ENCODE results near the gene TXLNA. TPM values are rescaled to one million over a fixed set of nuclear protein-coding genes. Genes with fewer than 3 reads are reported as not detected.

Gene TXLNA
- total RNA-seq, 4 donors from 2014 or later: 41.9 to 80.8 (median 49.0) TPM

DNA sequence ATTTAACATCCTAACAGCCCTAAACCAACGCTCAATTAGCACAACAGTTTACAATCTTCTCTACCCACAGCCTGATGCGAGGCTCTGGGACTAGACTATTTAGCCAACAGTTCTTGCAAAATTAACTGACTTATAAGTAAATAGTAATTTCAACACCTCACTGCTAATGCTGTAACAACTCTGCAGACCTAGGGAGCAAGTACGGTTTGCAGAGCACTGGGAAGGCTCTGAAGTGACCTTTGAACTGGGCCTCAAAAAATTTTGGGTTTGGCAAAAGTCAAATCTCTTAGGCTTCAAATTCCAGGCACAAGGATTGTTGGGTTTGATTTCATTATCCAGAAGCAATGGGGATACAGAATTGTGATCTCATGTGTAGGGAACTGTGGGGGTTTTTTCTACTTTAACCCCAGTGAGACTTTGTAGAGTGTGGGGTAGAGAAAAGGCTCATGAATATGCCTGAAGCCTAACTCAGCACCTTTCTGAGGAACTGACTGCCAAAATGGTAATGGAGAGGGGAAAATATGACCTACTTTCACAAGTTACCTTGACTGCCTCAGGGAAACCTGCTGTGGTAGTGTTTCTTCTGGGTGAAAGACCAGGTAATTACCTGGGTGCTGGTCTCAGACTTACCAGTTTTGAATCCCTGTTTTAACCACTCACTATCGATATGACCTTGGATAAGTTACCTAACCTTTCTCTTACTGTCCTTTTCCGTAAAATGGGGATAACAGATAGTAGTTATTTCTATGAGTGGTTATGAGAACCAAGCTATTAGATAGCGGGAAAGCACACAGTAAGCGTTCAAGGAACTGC is 889 bp upstream of the TXLNA start:
- TF ChIP-seq, protein P1, sequence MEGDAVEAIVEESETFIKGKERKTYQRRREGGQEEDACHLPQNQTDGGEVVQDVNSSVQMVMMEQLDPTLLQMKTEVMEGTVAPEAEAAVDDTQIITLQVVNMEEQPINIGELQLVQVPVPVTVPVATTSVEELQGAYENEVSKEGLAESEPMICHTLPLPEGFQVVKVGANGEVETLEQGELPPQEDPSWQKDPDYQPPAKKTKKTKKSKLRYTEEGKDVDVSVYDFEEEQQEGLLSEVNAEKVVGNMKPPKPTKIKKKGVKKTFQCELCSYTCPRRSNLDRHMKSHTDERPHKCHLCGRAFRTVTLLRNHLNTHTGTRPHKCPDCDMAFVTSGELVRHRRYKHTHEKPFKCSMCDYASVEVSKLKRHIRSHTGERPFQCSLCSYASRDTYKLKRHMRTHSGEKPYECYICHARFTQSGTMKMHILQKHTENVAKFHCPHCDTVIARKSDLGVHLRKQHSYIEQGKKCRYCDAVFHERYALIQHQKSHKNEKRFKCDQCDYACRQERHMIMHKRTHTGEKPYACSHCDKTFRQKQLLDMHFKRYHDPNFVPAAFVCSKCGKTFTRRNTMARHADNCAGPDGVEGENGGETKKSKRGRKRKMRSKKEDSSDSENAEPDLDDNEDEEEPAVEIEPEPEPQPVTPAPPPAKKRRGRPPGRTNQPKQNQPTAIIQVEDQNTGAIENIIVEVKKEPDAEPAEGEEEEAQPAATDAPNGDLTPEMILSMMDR (IDR thresholded peaks at IDR 0.05): no peak
- ATAC-seq (ENCODE audit: low FRiP score): no peak
- no peak for DNase-seq (ENCODE audit: low spot score)

DNA sequence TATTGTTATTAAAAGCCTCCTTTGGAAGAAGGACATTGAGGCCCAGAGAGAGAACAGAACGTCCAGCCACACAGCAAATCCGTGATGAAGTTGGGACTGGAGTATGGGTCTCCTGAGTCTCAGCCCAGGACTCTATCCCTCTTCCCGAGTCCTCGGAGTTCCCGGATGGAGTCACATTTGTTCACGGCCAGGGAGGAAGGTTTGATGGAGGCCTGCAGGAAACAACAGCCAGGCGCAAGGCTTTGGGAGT is 357 bp upstream of the TXLNA start:
- ATAC-seq (ENCODE audit: low FRiP score) (peak; percentile 1), DNase-seq (ENCODE audit: low spot score) (no peak)
- TF ChIP-seq, protein P1 (IDR thresholded peaks at IDR 0.05): no peak

DNA sequence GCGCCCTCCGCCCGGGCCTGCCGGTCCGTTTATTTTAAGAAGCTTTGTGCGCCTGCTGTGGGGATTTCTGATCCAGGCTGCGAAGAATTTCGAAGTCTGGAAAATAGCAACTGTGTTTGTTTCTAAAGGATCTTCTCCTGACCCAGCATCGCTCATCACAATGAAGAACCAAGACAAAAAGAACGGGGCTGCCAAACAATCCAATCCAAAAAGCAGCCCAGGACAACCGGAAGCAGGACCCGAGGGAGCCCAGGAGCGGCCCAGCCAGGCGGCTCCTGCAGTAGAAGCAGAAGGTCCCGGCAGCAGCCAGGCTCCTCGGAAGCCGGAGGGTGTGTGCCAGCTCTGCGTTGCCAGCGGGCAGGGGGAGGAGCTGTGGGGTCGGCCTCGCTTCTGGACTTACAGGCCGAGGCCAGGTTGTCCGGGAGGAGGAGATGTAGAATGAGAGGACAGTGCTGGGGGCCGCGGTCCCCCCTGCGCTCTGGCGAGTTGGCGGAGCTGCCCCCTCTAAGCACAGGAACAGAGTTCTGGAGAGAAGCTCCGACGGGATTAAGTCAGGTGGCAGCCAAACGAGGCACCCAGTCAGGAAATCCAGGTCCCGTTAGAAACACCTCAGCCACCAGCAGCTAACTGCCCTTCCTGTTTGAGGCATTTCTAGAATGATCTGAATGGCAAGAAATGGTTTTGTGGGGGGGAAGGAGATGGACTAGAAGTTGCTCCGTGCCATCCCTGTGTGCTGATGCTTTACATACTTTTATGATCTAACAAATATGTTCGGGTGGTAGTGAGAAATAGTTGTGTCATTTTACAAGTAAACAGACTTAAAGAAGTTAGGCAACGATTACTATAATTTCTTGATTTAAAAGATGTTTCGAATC is 948 bp downstream of the TXLNA start:
- DNase-seq (ENCODE audit: low spot score) (no peak), ATAC-seq (ENCODE audit: low FRiP score) (peak; percentile 63)
- TF ChIP-seq, protein P1 (IDR thresholded peaks at IDR 0.05): no peak

DNA sequence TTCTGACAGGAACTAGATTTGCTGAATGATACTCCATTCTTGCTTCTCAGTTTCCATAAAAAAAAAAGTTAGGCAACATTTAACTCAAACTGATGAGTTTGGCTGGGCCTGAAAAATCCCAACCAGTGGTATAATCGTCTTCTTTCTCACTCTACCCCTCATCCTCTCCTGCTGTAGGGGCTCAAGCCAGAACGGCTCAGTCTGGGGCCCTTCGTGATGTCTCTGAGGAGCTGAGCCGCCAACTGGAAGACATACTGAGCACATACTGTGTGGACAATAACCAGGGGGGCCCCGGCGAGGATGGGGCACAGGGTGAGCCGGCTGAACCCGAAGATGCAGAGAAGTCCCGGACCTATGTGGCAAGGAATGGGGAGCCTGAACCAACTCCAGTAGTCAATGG is 1.6 kb downstream of the TXLNA start:
- DNase-seq (ENCODE audit: low spot score): no peak
- TF ChIP-seq, protein P1 (IDR thresholded peaks at IDR 0.05): no peak
- no peak for ATAC-seq (ENCODE audit: low FRiP score)

DNA sequence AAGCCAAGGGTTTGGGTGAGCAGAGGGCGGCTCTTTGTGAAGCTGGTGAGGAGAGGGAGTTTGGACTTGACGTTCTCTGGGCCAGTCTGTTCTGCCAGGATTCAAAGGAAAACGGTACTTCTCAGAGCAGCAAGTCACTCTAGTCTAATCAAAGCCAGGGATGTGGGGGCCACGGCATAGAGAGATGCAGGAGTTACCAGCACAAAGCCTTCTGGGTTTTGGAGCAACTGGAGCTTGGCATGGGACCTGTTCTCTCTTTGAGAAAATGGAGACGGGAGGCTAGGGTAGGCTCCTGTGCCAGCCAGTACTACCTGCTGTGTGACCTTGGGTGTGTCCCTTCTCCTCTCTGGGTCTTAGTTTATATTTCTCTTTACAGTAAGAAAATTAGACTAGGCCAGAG is 2.1 kb downstream of the TXLNA start:
- TF ChIP-seq, protein P1 (IDR thresholded peaks at IDR 0.05): no peak
- ATAC-seq (ENCODE audit: low FRiP score) (no peak), DNase-seq (ENCODE audit: low spot score) (no peak)

DNA sequence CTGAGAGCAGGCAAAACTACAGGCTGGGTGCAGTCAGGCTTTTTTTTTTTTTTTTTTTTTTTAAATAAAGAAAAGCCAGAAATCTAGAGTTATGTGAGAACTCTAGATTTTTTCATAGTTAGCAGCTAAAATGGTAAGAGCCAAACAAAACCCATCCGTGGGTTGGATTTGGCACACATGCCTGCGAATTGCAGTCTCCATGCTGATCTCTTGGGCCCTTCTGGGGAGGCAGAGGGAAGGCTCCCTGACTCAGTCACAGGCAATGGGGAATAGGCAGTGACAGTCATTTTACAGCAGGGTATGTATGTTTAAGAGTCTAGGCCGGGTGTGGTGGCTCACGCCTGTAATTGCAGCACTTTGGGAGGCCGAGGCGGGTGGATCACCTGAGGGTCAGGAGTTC is 2.6 kb downstream of the TXLNA start:
- ATAC-seq (ENCODE audit: low FRiP score): no peak
- no peak for DNase-seq (ENCODE audit: low spot score)
- TF ChIP-seq, protein P1 (IDR thresholded peaks at IDR 0.05): no peak

Measured in omental fat pad (tissue), 4 donors.